Progenitor cell of endocrine pancreas (in vitro differentiated cells): ENCODE measurements around the gene RABL2B. TPM values are rescaled to one million over a fixed set of nuclear protein-coding genes. Genes with fewer than 3 reads are reported as not detected.
"Not testable (repeated sequence)": the region's sequence is repeated elsewhere in the genome, so short reads cannot be mapped to it uniquely, and the experiment has no call there.

Experiments used
- DNase-seq: peaks from one replicate; pipeline ENCODE4 v3.0.0; 2021; ENCODE audit warnings: low spot score; ENCODE audit not compliant: unreplicated experiment
- H3K27ac Mint-ChIP-seq: 2 replicates; pipeline ENCODE4 v1.8.0; 2021; ENCODE audit warnings: mild to moderate bottlenecking, moderate library complexity, mixed read lengths
- H3K27me3 Mint-ChIP-seq: 2 replicates; pipeline ENCODE4 v1.8.0; 2021; ENCODE audit warnings: mixed read lengths
- H3K36me3 Mint-ChIP-seq: 2 replicates; pipeline ENCODE4 v1.8.0; 2022; ENCODE audit warnings: mixed read lengths; ENCODE audit not compliant: insufficient read depth
- H3K4me1 Mint-ChIP-seq: 2 replicates; pipeline ENCODE4 v1.8.0; 2021; ENCODE audit warnings: low read depth, mixed read lengths
- H3K4me3 Mint-ChIP-seq: 2 replicates; pipeline ENCODE4 v1.8.0; 2021; ENCODE audit warnings: low read depth, mild to moderate bottlenecking, moderate library complexity, mixed read lengths
- H3K9me3 Mint-ChIP-seq: 2 replicates; pipeline ENCODE4 v1.8.0; 2021; ENCODE audit warnings: low read depth, mixed read lengths
- long read RNA-seq: library from polyadenylated mRNA; unstranded; transcript quantifications from one replicate; pipeline ENCODE4 v2.0.0, GENCODE V29; 2020
- total RNA-seq: library from RNA; stranded (reverse); gene quantifications from 2 replicates; pipeline ENCODE4 v1.2.1, GENCODE V29; 2021
- TF ChIP-seq, protein P1 (sequence below): fragments of 200-600 bp; sonication (generic); IDR thresholded peaks from one replicate; pipeline ENCODE4 v1.5.0; 2021; ENCODE audit warnings: antibody characterized with exemption, mild to moderate bottlenecking; ENCODE audit not compliant: unreplicated experiment

Gene RABL2B
- 88.6 and 88.7 TPM in 2 replicates for total RNA-seq
- long read RNA-seq, partial matches to known transcripts: 3 of 44 reads
- long read RNA-seq, other reads (novel, unspliced or antisense): 33 of 44 reads

DNA sequence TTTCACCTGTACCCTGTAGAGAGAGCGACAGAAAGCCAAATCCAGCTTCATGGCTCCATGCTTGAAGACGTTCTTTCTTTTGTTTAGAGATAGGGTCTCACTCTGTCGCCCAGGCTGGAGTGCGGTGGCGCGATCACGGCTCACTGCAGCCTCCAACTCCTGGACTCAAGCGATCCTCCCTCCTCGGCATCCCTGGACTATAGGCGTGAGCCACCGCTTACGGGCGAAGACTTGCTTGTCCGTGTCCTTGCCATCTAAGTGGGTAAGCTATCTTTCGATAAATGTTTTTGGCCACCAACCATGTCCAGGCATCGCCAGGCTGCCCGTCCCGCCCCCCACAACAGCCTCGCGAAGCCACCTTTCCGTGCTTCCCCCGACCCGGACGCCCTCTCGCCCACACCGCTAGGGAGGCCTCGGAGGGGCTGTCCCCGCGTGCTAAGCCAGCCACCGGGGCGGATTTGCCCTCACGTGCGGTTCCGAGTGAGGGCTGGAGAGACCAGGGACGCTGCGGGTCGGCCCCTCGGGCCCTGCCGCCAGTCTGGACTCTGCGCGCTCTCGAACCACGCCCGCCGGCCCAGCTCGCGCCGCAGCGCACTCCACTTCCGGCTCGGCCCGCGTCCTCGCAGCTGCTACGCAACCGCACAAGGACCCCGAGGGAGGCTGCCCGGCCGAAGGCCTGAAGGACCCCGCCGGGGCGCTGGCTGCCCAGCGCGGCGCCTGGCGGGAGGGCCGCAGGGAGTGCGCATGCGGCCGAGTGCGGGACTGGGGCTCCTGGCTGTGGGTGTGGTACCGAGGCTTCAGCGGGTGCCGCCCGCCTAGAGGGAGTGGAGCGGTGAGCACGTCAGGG lies at the start of gene RABL2B:
Gene RABL2B, minus strand, starts transcription at position 604 of the 847 bp plus-strand sequence. CDS start 1,342 bp downstream, outside the sequence.
- not testable (repeated sequence) for H3K4me1 Mint-ChIP-seq

DNA sequence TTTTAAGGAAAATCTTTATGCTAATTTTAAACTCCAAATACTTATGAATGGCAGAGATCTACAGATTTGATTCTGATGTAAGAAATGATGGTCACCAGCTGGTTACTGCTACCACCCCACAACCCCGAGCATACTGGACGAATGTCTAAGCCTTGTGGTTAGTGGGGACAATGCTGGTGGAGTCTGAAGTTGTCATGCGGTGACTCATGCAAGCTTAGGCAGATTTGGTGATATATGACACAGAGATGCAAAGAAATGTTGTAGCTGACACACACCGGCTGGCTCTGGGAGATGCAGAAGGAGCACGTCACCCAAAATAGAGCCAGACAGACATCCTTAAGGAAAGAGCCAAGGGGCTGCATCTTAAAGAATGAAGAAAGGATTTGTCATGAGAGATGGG lies 3.5 kb upstream of the RABL2B start:
- not testable (repeated sequence) for H3K9me3 Mint-ChIP-seq, H3K27ac Mint-ChIP-seq, H3K4me1 Mint-ChIP-seq, H3K4me3 Mint-ChIP-seq, H3K36me3 Mint-ChIP-seq, H3K27me3 Mint-ChIP-seq, DNase-seq

More for the DNA sequence above, at the start of gene RABL2B:
- not testable (repeated sequence) for H3K9me3 Mint-ChIP-seq, H3K36me3 Mint-ChIP-seq, H3K27me3 Mint-ChIP-seq
- Mint-ChIP-seq H3K4me3 (peak within 1 kb of the TSS; percentile 81), H3K27ac (peak within 1 kb of the TSS; percentile 56)
- DNase-seq: peak; percentile 83

DNA sequence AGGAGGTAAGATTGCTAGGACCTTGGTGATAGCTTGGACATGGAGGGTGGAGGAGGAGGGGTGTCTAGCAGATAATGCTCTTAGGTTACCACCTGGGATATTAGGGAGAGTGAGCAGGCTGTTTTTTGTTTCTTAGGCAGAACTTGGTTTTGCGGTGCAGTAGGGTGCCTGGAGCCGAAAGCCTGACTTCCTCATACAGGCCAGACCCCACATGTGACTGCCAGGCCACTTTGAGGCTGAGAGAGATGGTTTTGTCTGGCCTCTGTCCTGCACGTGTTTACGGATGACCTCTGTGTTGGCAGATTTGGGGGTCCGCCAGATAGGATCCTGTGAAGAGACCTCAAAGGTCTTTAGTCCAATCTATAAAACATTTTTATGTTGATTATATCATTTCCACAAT lies 1.9 kb upstream of the RABL2B start:
- not testable (repeated sequence) for H3K4me1 Mint-ChIP-seq, H3K27ac Mint-ChIP-seq, H3K36me3 Mint-ChIP-seq, H3K9me3 Mint-ChIP-seq, H3K27me3 Mint-ChIP-seq, DNase-seq
- H3K4me3 Mint-ChIP-seq: peak overlapping the region; percentile 30

DNA sequence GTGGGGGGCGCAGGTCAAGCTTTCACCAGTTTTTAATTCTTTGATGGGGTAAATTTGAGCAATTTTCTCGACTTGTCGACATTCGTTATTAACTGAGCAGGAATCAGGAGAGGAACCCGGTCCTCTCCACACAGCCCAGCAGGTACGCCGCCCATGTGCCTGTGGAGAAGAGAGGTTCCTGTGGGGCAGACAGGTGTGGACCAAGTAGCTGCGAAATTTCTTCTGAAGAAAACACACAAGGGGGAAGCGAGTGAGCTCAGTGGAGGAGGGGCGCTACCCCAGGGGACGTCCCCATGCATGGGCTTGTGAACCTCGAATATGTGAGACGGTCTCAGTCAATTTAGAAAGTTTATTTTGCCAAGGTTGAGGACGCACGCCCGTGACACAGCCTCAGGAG lies 442 bp upstream of the RABL2B start:
- not testable (repeated sequence) for DNase-seq, H3K27me3 Mint-ChIP-seq, H3K9me3 Mint-ChIP-seq, H3K27ac Mint-ChIP-seq, H3K36me3 Mint-ChIP-seq, H3K4me1 Mint-ChIP-seq
- H3K4me3 Mint-ChIP-seq: peak overlapping the region; percentile 81

DNA sequence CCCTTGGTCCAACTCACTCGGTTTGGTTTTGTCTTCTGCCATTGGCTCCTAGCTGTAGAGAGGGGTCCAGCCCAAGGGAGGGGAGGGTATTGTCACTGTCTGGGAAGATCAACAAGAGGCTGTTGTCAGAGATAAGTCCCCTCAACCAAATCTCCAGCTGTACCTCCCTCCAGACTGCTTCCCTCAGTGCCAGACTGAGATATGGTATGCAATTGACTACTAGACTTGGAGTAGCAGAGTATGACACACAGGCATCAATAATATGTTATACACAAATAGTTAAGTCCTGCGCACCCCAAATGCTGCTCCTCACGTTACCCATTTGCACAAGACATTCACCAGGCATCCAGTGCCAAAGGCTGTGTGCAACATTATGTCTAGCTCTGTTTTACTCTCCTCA lies 1.2 kb downstream of the RABL2B start:
- H3K4me3 Mint-ChIP-seq: peak overlapping the region; percentile 68
- H3K9me3 Mint-ChIP-seq, H3K4me1 Mint-ChIP-seq, H3K27ac Mint-ChIP-seq, H3K27me3 Mint-ChIP-seq, DNase-seq, H3K36me3 Mint-ChIP-seq: not testable (repeated sequence)

DNA sequence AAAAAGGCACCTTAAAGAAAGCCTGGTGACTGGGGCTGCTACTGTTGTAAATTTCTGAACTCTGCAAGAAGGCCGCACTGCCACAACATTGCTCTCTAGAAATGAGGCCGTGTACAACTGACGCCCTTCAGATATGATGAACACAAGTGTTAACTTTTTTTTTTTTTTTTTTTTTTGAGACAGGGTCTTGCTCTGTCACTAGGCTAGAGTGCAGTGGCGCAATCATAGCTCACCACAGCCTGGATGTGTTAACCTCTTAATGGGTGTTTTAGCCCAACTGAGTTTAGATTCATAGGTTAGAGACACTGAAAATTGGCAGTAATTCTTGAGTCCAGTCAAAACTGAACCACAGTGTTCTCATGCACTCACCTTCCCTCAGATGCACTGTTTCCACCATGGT lies 3.2 kb downstream of the RABL2B start:
- H3K9me3 Mint-ChIP-seq, H3K27ac Mint-ChIP-seq, H3K4me3 Mint-ChIP-seq, H3K36me3 Mint-ChIP-seq, H3K27me3 Mint-ChIP-seq, H3K4me1 Mint-ChIP-seq, DNase-seq: not testable (repeated sequence)

DNA sequence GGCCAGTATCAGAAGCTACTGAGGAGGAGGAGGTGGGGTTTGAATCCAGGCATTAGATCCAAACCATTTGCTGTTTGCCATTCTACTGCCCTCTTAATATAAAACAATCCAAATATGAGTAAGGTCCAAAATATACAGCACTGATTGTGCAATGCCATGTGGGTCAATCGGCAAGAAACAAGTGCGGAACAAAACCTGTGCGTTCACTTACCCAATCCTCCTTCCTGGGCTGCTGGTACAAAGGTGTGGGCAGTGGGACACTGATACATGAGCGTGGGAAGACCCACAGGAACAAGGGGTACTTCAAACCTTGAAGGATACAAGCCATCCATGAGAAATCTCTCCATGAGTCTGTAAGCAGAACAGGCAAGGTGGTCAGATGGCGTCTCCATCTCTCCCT lies 5.8 kb downstream of the RABL2B start:
- DNase-seq, H3K27me3 Mint-ChIP-seq, H3K27ac Mint-ChIP-seq, H3K36me3 Mint-ChIP-seq, H3K9me3 Mint-ChIP-seq, H3K4me1 Mint-ChIP-seq, H3K4me3 Mint-ChIP-seq: not testable (repeated sequence)

DNA sequence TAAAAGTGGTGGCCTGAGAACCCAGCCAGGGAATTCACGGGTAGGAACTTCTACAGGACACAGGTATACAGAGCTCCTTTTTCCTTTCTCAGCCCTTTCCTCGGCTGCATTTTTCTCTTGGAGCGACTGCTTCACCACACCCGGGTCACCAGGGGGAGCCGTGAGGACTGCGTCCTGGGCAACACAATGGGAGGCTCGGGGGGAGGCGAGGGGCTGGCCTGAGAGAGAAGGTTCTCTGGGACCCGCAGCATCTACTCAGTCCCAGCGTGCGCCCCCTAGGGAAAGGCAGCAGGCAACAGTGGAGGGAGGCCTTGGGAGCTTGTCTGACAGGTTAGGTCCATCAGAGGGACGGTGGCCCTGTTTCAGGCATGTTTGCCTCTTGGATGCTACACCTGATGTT lies 8.3 kb downstream of the RABL2B start:
- peak; percentile 83 for DNase-seq
- not testable (repeated sequence) for H3K4me3 Mint-ChIP-seq, H3K9me3 Mint-ChIP-seq

DNA sequence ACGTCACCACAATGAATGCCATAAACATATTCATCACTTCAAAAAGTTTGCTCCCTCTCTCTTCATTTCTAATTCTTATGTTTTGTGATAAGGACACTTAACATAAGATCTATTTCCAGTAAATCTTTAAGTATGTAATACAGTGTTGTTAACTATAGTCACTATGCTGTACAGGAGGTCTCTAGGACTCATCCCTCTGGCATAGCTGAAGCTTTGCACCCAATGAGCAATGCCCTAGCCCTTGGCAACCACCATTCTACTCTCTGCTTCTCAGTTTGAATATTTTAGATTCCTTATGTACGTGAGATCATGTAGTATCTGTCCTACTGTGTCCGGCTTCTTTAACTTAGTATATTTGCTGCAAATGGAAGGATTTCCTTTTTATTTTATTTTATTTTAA lies 19.1 kb downstream of the RABL2B start:
- not testable (repeated sequence) for H3K27ac Mint-ChIP-seq, H3K4me1 Mint-ChIP-seq, H3K27me3 Mint-ChIP-seq, H3K9me3 Mint-ChIP-seq, H3K36me3 Mint-ChIP-seq, DNase-seq, H3K4me3 Mint-ChIP-seq

More for the DNA sequence above, 8.3 kb downstream of the RABL2B start:
- H3K4me1 Mint-ChIP-seq, H3K27me3 Mint-ChIP-seq, H3K36me3 Mint-ChIP-seq, H3K27ac Mint-ChIP-seq: not testable (repeated sequence)
- TF ChIP-seq, protein P1, sequence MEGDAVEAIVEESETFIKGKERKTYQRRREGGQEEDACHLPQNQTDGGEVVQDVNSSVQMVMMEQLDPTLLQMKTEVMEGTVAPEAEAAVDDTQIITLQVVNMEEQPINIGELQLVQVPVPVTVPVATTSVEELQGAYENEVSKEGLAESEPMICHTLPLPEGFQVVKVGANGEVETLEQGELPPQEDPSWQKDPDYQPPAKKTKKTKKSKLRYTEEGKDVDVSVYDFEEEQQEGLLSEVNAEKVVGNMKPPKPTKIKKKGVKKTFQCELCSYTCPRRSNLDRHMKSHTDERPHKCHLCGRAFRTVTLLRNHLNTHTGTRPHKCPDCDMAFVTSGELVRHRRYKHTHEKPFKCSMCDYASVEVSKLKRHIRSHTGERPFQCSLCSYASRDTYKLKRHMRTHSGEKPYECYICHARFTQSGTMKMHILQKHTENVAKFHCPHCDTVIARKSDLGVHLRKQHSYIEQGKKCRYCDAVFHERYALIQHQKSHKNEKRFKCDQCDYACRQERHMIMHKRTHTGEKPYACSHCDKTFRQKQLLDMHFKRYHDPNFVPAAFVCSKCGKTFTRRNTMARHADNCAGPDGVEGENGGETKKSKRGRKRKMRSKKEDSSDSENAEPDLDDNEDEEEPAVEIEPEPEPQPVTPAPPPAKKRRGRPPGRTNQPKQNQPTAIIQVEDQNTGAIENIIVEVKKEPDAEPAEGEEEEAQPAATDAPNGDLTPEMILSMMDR: peak; percentile 70

DNA sequence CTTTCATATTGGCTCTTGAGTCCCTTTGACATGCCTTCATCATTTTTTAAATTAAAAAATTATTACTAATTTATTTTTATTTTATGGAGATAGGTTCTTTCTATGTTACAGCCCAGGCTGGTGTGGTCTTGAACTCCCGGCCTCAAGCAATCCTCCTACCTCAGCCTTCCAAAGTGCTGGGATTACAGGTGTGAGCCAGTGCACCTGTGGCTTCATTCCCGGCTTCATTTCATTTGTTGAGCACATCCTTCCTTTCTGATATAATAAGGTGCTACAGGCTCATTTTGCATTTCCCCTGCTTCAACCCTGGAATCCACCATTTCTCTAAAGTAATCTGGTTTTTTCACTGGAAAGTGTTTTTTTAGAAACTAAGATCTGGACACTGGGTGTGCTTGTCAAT lies 21.6 kb downstream of the RABL2B start:
- H3K4me3 Mint-ChIP-seq, H3K9me3 Mint-ChIP-seq, H3K4me1 Mint-ChIP-seq, H3K36me3 Mint-ChIP-seq, DNase-seq, H3K27ac Mint-ChIP-seq, H3K27me3 Mint-ChIP-seq: not testable (repeated sequence)

DNA sequence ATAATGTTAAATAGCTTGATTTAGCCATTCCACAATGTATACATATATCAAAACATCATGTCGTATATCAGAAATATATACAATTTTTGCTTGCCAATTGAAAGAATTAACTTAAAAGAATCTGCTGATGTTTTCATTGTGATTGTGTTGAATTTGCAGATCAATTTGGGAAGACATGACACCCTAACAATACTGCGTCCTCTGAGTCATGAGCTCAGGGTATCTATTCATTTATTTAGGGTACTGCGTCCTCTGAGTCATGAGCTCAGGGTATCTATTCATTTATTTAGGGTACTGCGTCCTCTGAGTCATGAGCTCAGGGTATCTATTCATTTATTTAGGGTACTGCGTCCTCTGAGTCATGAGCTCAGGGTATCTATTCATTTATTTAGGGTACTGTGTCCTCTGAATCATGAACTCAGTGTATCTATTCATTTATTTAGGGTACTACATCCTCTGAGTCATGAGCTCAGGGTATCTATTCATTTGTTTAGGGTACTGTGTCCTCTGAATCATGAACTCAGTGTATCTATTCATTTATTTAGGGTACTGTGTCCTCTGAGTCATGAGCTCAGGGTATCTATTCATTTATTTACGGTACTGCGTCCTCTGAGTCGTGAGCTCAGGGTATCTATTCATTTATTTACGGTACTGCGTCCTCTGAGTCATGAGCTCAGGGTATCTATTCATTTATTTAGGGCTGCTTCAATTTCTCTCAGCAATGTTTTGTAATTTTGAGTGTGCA lies 23.7 kb downstream of the RABL2B start:
- H3K27ac Mint-ChIP-seq, H3K36me3 Mint-ChIP-seq, H3K9me3 Mint-ChIP-seq, H3K27me3 Mint-ChIP-seq, H3K4me3 Mint-ChIP-seq, H3K4me1 Mint-ChIP-seq, DNase-seq: not testable (repeated sequence)
